ENCODE results near the gene TNFRSF4.
A peak's percentile ranks its signal among the peaks of the same experiment; 100 is the strongest.

TNFRSF4 gene

GRCh38 chr1:1240348-1240732, 26.4 kb upstream of the TNFRSF4 start:
- H3K36me3 Mint-ChIP-seq (ENCODE audit: low read depth), result no peaks in the 10 kb centered on the region
- no peak overlapping the region for H3K27ac Mint-ChIP-seq
- no peaks in the 10 kb centered on the region for H3K9me3 Mint-ChIP-seq
- H3K27me3 Mint-ChIP-seq (ENCODE audit: low read depth), result no peaks in the 10 kb centered on the region
- H3K4me3 Mint-ChIP-seq, result no peak overlapping the region
- no peaks in the 10 kb centered on the region for H3K4me1 Mint-ChIP-seq (ENCODE audit: low read depth)

DNA sequence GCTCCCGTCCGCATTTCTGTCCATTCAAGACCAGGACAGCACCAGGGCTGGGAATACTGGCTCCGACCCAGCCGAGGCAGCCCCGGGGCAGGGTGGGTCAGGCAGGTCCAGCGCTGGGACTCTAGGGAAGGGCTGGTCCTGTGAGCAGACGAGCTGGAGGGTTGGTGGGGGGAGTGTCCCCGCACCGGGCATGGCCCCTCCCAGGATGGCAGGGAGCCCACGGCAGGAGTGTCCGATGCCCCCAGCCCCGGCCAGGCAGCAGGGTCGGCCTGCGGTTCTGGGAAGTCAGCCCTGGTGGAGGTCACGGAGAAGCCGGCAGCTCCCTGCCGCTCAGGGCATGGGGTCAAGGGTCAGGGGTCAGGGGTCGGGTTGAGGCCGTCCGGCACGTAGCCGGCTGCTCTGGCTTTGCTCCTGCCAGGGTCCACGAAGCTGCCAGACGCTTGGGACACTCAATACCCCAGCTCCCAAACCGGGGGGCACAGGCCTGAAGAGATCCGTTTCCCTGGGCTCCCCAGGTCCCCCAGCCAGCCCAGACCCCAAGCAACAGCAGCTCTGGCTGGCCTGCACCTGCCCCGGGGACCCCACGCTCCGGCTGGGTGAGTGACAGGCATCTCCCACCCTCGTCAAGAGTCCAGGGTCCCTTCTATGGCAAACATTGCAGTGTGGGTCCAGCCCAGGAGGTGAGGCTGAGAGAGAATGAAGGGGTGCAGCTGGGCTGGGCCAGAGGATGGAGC, 25.8 kb upstream of the TNFRSF4 start:
- H3K36me3 Mint-ChIP-seq (ENCODE audit: low read depth), result peaks cover under 1% of the 10 kb centered on the region
- H3K9me3 Mint-ChIP-seq, result no peaks in the 10 kb centered on the region
- no peaks in the 10 kb centered on the region for H3K4me1 Mint-ChIP-seq (ENCODE audit: low read depth)
- no peak overlapping the region for H3K27ac Mint-ChIP-seq
- H3K4me3 Mint-ChIP-seq, result no peak overlapping the region
- no peaks in the 10 kb centered on the region for H3K27me3 Mint-ChIP-seq (ENCODE audit: low read depth)

DNA sequence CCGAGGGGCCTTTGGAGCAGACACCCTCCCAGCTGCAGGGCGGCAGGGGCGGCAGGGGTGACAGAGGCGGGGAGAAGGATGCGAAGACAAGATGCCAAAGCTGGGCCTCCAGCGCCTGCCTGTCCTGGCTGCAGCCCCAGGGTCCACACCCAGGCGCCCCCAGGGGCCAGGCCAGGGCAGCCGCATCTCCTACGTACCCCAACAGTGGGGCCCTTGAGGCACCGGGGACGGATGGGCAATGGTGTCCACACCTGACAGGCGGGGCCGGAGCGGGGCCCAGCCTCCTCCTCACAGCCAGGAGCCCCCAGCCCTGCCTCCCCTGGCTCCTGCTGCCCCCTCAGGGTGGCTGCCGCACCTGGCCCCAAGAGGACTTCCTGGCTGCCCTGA, 25.3 kb upstream of the TNFRSF4 start:
- Mint-ChIP-seq H3K4me3 (no peak overlapping the region), H3K27me3 (ENCODE audit: low read depth) (no peaks in the 10 kb centered on the region), H3K9me3 (no peaks in the 10 kb centered on the region), H3K36me3 (ENCODE audit: low read depth) (peaks cover 5% of the 10 kb centered on the region), H3K27ac (no peak overlapping the region), H3K4me1 (ENCODE audit: low read depth) (no peaks in the 10 kb centered on the region)

- H3K27ac Mint-ChIP-seq, result no peak overlapping the region
- peaks cover 2% of the 10 kb centered on the region for H3K4me1 Mint-ChIP-seq (ENCODE audit: low read depth)
- H3K9me3 Mint-ChIP-seq, result no peaks in the 10 kb centered on the region
- H3K36me3 Mint-ChIP-seq (ENCODE audit: low read depth), result peaks cover 8% of the 10 kb centered on the region
- no peaks in the 10 kb centered on the region for H3K27me3 Mint-ChIP-seq (ENCODE audit: low read depth)
- no peak overlapping the region for H3K4me3 Mint-ChIP-seq
Observed at GRCh38 chr1:1238702-1239178, 24.8 kb upstream of the TNFRSF4 start.

GRCh38 chr1:1237874-1238701, 24.1 kb upstream of the TNFRSF4 start:
- no peak overlapping the region for H3K4me3 Mint-ChIP-seq
- H3K27me3 Mint-ChIP-seq (ENCODE audit: low read depth), result no peaks in the 10 kb centered on the region
- peaks cover 6% of the 10 kb centered on the region for H3K4me1 Mint-ChIP-seq (ENCODE audit: low read depth)
- no peak overlapping the region for H3K27ac Mint-ChIP-seq
- peaks cover 12% of the 10 kb centered on the region for H3K36me3 Mint-ChIP-seq (ENCODE audit: low read depth)
- no peaks in the 10 kb centered on the region for H3K9me3 Mint-ChIP-seq

- H3K4me1 Mint-ChIP-seq (ENCODE audit: low read depth), result peaks cover 6% of the 10 kb centered on the region
- peaks cover 12% of the 10 kb centered on the region for H3K36me3 Mint-ChIP-seq (ENCODE audit: low read depth)
- no peaks in the 10 kb centered on the region for H3K27me3 Mint-ChIP-seq (ENCODE audit: low read depth)
- no peaks in the 10 kb centered on the region for H3K9me3 Mint-ChIP-seq
- H3K27ac Mint-ChIP-seq, result no peak overlapping the region
- no peak overlapping the region for H3K4me3 Mint-ChIP-seq
Observed at GRCh38 chr1:1236945-1237873, 23.3 kb upstream of the TNFRSF4 start.

DNA sequence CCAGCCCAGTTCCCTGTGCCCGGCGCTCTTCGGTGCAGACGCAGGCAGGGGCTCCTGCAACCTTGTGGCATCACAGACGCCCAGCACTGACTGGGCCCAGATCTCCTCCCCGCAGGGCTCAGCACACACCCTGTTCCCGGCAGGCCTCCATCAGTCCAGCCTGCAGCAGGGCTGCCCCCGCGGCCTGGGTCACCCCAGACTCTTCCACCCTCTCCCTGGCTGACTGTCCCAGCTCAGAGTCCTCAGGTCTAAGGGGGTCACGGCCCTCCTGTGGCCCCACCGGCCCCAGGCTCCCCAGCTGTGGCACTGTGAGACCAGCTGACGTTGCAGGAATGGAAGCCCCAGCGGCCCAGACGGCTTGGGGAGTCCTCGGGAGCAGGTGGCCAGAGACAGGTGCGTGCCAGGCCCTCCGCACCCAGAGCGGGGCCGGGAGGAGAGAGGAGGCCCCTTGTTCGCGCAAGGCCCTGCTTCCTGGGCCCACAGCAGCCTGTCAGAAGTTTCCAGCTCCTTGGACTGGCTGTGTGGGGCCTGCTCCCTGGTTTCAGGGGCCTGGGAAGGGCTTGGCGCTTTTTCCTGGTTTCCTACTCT, 22.3 kb upstream of the TNFRSF4 start:
- Mint-ChIP-seq H3K36me3 (ENCODE audit: low read depth) (peaks cover 12% of the 10 kb centered on the region), H3K27ac (no peak overlapping the region), H3K4me3 (no peak overlapping the region), H3K4me1 (ENCODE audit: low read depth) (peaks cover 6% of the 10 kb centered on the region), H3K9me3 (no peaks in the 10 kb centered on the region), H3K27me3 (ENCODE audit: low read depth) (no peaks in the 10 kb centered on the region)

- Mint-ChIP-seq H3K27ac (no peak overlapping the region), H3K36me3 (ENCODE audit: low read depth) (peaks cover 16% of the 10 kb centered on the region), H3K27me3 (ENCODE audit: low read depth) (no peaks in the 10 kb centered on the region), H3K4me1 (ENCODE audit: low read depth) (peaks cover 13% of the 10 kb centered on the region), H3K9me3 (no peaks in the 10 kb centered on the region), H3K4me3 (no peak overlapping the region)
Observed at GRCh38 chr1:1235016-1235744, 21.2 kb upstream of the TNFRSF4 start.

- Mint-ChIP-seq H3K4me3 (peak overlapping the region; percentile 14), H3K27ac (peak overlapping the region; percentile 45), H3K27me3 (ENCODE audit: low read depth) (no peaks in the 10 kb centered on the region), H3K9me3 (no peaks in the 10 kb centered on the region), H3K36me3 (ENCODE audit: low read depth) (peaks cover 24% of the 10 kb centered on the region), H3K4me1 (ENCODE audit: low read depth) (peaks cover 21% of the 10 kb centered on the region)
Observed at GRCh38 chr1:1234180-1234808, 20.3 kb upstream of the TNFRSF4 start.

GRCh38 chr1:1233567-1233892, 19.6 kb upstream of the TNFRSF4 start:
- H3K4me1 Mint-ChIP-seq (ENCODE audit: low read depth), result peaks cover 21% of the 10 kb centered on the region

GRCh38 chr1:1232796-1233566, 19.0 kb upstream of the TNFRSF4 start:
- no peaks in the 10 kb centered on the region for H3K27me3 Mint-ChIP-seq (ENCODE audit: low read depth)
- peak overlapping the region; percentile 86 for H3K4me3 Mint-ChIP-seq
- H3K9me3 Mint-ChIP-seq, result no peaks in the 10 kb centered on the region
- peaks cover 24% of the 10 kb centered on the region for H3K36me3 Mint-ChIP-seq (ENCODE audit: low read depth)
- peak overlapping the region; percentile 89 for H3K27ac Mint-ChIP-seq
- peaks cover 21% of the 10 kb centered on the region for H3K4me1 Mint-ChIP-seq (ENCODE audit: low read depth)

More at GRCh38 chr1:1233567-1233892, 19.6 kb upstream of the TNFRSF4 start:
- Mint-ChIP-seq H3K27ac (peak overlapping the region; percentile 89), H3K36me3 (ENCODE audit: low read depth) (peaks cover 24% of the 10 kb centered on the region), H3K9me3 (no peaks in the 10 kb centered on the region), H3K27me3 (ENCODE audit: low read depth) (no peaks in the 10 kb centered on the region), H3K4me3 (peak overlapping the region; percentile 86)

DNA sequence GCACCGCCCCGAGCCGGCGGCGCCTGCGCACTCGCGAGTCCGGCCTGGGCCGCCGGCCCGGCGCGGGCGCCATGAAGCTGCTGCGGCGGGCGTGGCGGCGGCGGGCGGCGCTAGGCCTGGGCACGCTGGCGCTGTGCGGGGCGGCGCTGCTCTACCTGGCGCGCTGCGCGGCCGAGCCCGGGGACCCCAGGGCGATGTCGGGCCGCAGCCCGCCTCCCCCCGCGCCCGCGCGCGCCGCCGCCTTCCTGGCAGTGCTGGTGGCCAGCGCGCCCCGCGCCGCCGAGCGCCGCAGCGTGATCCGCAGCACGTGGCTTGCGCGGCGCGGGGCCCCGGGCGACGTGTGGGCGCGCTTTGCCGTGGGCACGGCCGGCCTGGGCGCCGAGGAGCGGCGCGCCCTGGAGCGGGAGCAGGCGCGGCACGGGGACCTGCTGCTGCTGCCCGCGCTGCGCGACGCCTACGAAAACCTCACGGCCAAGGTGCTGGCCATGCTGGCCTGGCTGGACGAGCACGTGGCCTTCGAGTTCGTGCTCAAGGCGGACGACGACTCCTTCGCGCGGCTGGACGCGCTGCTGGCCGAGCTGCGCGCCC, 18.3 kb upstream of the TNFRSF4 start, which contains the start of gene B3GALT6:
Gene B3GALT6 (plus strand): TSS at position 30 of the 588 bp plus-strand sequence. CDS start 42 bp downstream, at position 72.
- Mint-ChIP-seq H3K9me3 (no peaks in the 10 kb centered on the region), H3K36me3 (ENCODE audit: low read depth) (peaks cover 24% of the 10 kb centered on the region), H3K27me3 (ENCODE audit: low read depth) (no peaks in the 10 kb centered on the region), H3K27ac (peak within 1 kb of the TSS; percentile 88), H3K4me3 (peak within 1 kb of the TSS; percentile 91), H3K4me1 (ENCODE audit: low read depth) (peaks cover 21% of the 10 kb centered on the region)

Measured in T-helper 1 cell treated with Interleukin-12 subunit alpha and Interleukin-12 subunit beta and Interleukin-4 antibody, amounts not matched to agents 30 μg/mL and 1 μg/mL, for 36 hours (primary cell).